A673 (cell line): Measurements from ENCODE around the gene MYLK4. TPM values are rescaled to one million over a fixed set of nuclear protein-coding genes. Genes with fewer than 3 reads are reported as not detected.

Experiments used
- BruUV-seq: library from RNA; stranded (reverse); fragments of 400-500 nt; replicated peaks from 2 replicates; lab custom pipeline; 2021; lab: Mats Ljungman, UMichigan
- CTCF ChIA-PET: fragments of 300-600 bp; sonication (Branson Sonifier 250); formaldehyde crosslinking; loops from one replicate; lab custom pipeline; 2022; ENCODE audit warnings: antibody characterized with exemption; lab: Charles Lee
- POLR2A ChIA-PET: fragments of 300-600 bp; sonication (Branson Sonifier 250); formaldehyde crosslinking; loops from one replicate; lab custom pipeline; 2022; ENCODE audit warnings: antibody characterized with exemption; ENCODE audit not compliant: low non-redundant PET; lab: Charles Lee
- DNase-seq: peaks from one replicate; pipeline ENCODE4 v3.0.0-alpha.2; 2015; ENCODE audit warnings: low spot score
- H3K27ac ChIP-seq: fragments of 200-600 bp; sonication (generic); 2 replicates; pipeline ENCODE4 v1.5.1; 2016; ENCODE audit warnings: mixed run types, low read depth, mild to moderate bottlenecking, mixed read lengths, antibody characterized with exemption, low read length; ENCODE audit not compliant: poor library complexity, severe bottlenecking
- H3K27me3 ChIP-seq: fragments of 200-600 bp; sonication (generic); replicated peaks from 2 replicates; pipeline ENCODE4 v1.6.1; 2017; ENCODE audit warnings: mixed run types, low read depth, mild to moderate bottlenecking, mixed read lengths, antibody characterized with exemption, low read length; ENCODE audit not compliant: insufficient read depth, poor library complexity
- H3K36me3 ChIP-seq: fragments of 200-600 bp; sonication (generic); 2 replicates; pipeline ENCODE4 v1.6.1; 2016; ENCODE audit warnings: mixed run types, mild to moderate bottlenecking, mixed read lengths, antibody characterized with exemption, low read length; ENCODE audit not compliant: insufficient read depth, poor library complexity, severe bottlenecking
- H3K4me1 ChIP-seq: fragments of 200-600 bp; sonication (generic); 2 replicates; pipeline ENCODE4 v1.6.1; 2017; ENCODE audit warnings: mixed run types, mild to moderate bottlenecking, mixed read lengths, antibody characterized with exemption, low read length; ENCODE audit not compliant: insufficient read depth, poor library complexity, severe bottlenecking
- H3K4me3 ChIP-seq: fragments of 200-600 bp; sonication (generic); 2 replicates; pipeline ENCODE4 v1.5.1; 2016; ENCODE audit warnings: low read depth, mixed run types, mild to moderate bottlenecking, mixed read lengths, low read length; ENCODE audit not compliant: poor library complexity, severe bottlenecking
- H3K9me3 ChIP-seq: fragments of 200-600 bp; sonication (generic); 2 replicates; pipeline ENCODE4 v1.6.1; 2016; ENCODE audit warnings: mixed run types, low read depth, mild to moderate bottlenecking, mixed read lengths, antibody characterized with exemption, low read length; ENCODE audit not compliant: poor library complexity, severe bottlenecking
- EZH2 ChIP-seq: fragments of 200-600 bp; sonication (generic); IDR thresholded peaks from 2 replicates; pipeline ENCODE4 v1.6.1; 2017; ENCODE audit warnings: borderline replicate concordance, low read depth, mild to moderate bottlenecking, mixed read lengths, antibody characterized with exemption, low read length; ENCODE audit not compliant: poor library complexity, severe bottlenecking
- intact Hi-C: fragments of 100-400 bp; cut with micrococcal nuclease; formaldehyde crosslinking; loops from one replicate; pipeline ENCODE4 v1.10.0; 2022; ENCODE audit not compliant: unreplicated experiment
- total RNA-seq: library from RNA; stranded (reverse); gene quantifications from 2 replicates; pipeline ENCODE4 v1.2.3, GENCODE V29; 2021
- TF ChIP-seq, protein P1 (sequence below): fragments of 300-800, 200-600 bp; sonication (generic); conservative IDR thresholded peaks from 2 replicates; pipeline ENCODE4 v1.5.1; 2017; ENCODE audit warnings: low read depth, mild to moderate bottlenecking, antibody characterized with exemption, low read length, moderate library complexity, mixed read lengths

The MYLK4 gene
- total RNA-seq, 1 experiment from 2014 or later: 0.39 TPM

GRCh38 chr6:2753743-2754142, 3.0 kb upstream of the MYLK4 start:
- Histone ChIP-seq H3K27ac (no peak overlapping the region), H3K4me1 (peaks cover 11% of the 10 kb centered on the region), H3K4me3 (no peak overlapping the region), H3K27me3 (no peaks in the 10 kb centered on the region), H3K9me3 (no peaks in the 10 kb centered on the region), H3K36me3 (no peaks in the 10 kb centered on the region)
- BruUV-seq: no TSS peak
- TF ChIP-seq, protein P1, sequence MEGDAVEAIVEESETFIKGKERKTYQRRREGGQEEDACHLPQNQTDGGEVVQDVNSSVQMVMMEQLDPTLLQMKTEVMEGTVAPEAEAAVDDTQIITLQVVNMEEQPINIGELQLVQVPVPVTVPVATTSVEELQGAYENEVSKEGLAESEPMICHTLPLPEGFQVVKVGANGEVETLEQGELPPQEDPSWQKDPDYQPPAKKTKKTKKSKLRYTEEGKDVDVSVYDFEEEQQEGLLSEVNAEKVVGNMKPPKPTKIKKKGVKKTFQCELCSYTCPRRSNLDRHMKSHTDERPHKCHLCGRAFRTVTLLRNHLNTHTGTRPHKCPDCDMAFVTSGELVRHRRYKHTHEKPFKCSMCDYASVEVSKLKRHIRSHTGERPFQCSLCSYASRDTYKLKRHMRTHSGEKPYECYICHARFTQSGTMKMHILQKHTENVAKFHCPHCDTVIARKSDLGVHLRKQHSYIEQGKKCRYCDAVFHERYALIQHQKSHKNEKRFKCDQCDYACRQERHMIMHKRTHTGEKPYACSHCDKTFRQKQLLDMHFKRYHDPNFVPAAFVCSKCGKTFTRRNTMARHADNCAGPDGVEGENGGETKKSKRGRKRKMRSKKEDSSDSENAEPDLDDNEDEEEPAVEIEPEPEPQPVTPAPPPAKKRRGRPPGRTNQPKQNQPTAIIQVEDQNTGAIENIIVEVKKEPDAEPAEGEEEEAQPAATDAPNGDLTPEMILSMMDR: no peak
- TF ChIP-seq EZH2: no peak
- intact Hi-C loops: no loop called here
- CTCF ChIA-PET: no interaction called here
- POLR2A ChIA-PET: no interaction called here
- no peak for DNase-seq

GRCh38 chr6:2753110-2753489, 2.4 kb upstream of the MYLK4 start:
- Histone ChIP-seq H3K27ac (no peak overlapping the region), H3K27me3 (no peaks in the 10 kb centered on the region), H3K4me1 (peaks cover 18% of the 10 kb centered on the region), H3K36me3 (no peaks in the 10 kb centered on the region), H3K4me3 (no peak overlapping the region), H3K9me3 (no peaks in the 10 kb centered on the region)
- DNase-seq: no peak
- intact Hi-C loops: no loop called here
- TF ChIP-seq, protein P1: no peak
- no peak for TF ChIP-seq EZH2
- ChIA-PET CTCF (no interaction called here), POLR2A (no interaction called here)
- BruUV-seq: no TSS peak

GRCh38 chr6:2752477-2753109, 1.9 kb upstream of the MYLK4 start:
- CTCF ChIA-PET: no interaction called here
- Histone ChIP-seq H3K4me1 (peaks cover 22% of the 10 kb centered on the region), H3K27me3 (no peaks in the 10 kb centered on the region), H3K4me3 (no peak overlapping the region), H3K36me3 (no peaks in the 10 kb centered on the region), H3K27ac (no peak overlapping the region), H3K9me3 (no peaks in the 10 kb centered on the region)
- POLR2A ChIA-PET: no interaction called here
- BruUV-seq: no TSS peak
- DNase-seq: no peak
- TF ChIP-seq EZH2: no peak
- TF ChIP-seq, protein P1: no peak
- intact Hi-C loops: no loop called here
